ENCODE data around the gene PCNX3. TPM values are rescaled to one million over a fixed set of nuclear protein-coding genes. Genes with fewer than 3 reads are reported as not detected.

PCNX3 gene
- total RNA-seq, 1 experiment from 2014 or later = 50.4 TPM

DNA sequence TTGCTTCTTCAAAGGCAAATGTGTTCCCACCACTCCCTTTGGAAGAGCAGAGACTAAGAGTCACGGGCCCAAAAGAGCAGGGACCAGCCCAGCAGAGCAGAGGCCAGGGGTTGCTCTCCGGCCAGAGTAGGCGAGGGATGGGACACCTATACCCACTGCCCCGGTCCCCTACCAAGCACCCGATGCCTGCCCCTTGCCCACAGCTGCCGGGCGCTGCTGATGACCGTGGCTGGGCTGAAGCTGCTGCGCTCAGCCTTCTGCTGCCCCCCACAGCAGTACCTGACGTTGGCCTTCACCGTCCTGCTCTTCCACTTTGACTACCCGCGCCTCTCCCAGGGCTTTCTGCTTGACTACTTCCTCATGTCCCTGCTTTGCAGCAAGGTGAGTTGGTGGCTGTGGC lies 11.6 kb downstream of the PCNX3 start:
- DNase-seq (ENCODE audit: low read depth, low spot score) = no peak
- ChIA-PET RAD21 (ENCODE audit: low non-redundant PET in 1 of 2, low total read pairs in 2 of 2, uncharacterized antibody in 2 of 2, unreplicated experiment in 2 of 2) (no interaction called here), CTCF (no interaction called here), POLR2A (no interaction called here)
- Histone ChIP-seq H3K4me3 (replicated peaks in 1 of 2; ENCODE audit: low read depth in 1 of 2, low read length in 2 of 2) (no peak overlapping the region), H3K36me3 (ENCODE audit: control insufficient read depth in 1 of 2, insufficient read depth in 2 of 2, low read length in 2 of 2) (peaks cover 26 to 37% of the 10 kb centered on the region in 2 experiments; a peak in 3 of 4 replicates), H4K20me1 (ENCODE audit: insufficient read depth) (no peaks in the 10 kb centered on the region), H3K9ac (ENCODE audit: low read length) (no peak overlapping the region), H3K27me3 (ENCODE audit: insufficient read depth, low read length) (no peaks in the 10 kb centered on the region), H3K9me2 (ENCODE audit: insufficient read depth) (no peaks in the 10 kb centered on the region), H3K27ac (ENCODE audit: low read depth, low read length) (no peak overlapping the region), H3K4me1 (ENCODE audit: control insufficient read depth in 1 of 2, insufficient read depth in 2 of 2, low read length in 2 of 2) (no peaks in the 10 kb centered on the region), H3K9me3 (ENCODE audit: control insufficient read depth in 1 of 2, insufficient read depth in 1 of 2, low read depth in 1 of 2, low read length in 2 of 2) (no peaks in the 10 kb centered on the region), H2AFZ (ENCODE audit: low read depth, low read length, poor library complexity, severe bottlenecking) (no peak overlapping the region), H3K79me2 (ENCODE audit: insufficient read depth, low read length) (no peaks in the 10 kb centered on the region), H3K4me2 (ENCODE audit: low read length) (no peak overlapping the region)
- no peak for ATAC-seq
- intact Hi-C loops (cut with micrococcal nuclease) = no loop called here
- no TSS peak for BruUV-seq (replicated peaks)
- no peak for TF ChIP-seq POLR2AphosphoS5 (IDR thresholded peaks at IDR 0.05; ENCODE audit: low read depth, low read length)
- no peak for TF ChIP-seq ELF1 (IDR thresholded peaks at IDR 0.05; ENCODE audit: borderline replicate concordance, low read depth)
- TF ChIP-seq EGR1 (IDR thresholded peaks at IDR 0.05; ENCODE audit: low read depth) = no peak
- no peak for TF ChIP-seq ZNF274 (IDR thresholded peaks at IDR 0.05; ENCODE audit: low read depth, low read length)
- TF ChIP-seq TCF7L2 (IDR thresholded peaks at IDR 0.05; ENCODE audit: borderline replicate concordance, extremely low read depth, insufficient read depth, insufficient read length) = no peak
- no peak for TF ChIP-seq SP1 (IDR thresholded peaks at IDR 0.05; ENCODE audit: low read depth)
- no peak for TF ChIP-seq CEBPB (IDR thresholded peaks at IDR 0.05; ENCODE audit: low read depth)
- TF ChIP-seq, protein P1, sequence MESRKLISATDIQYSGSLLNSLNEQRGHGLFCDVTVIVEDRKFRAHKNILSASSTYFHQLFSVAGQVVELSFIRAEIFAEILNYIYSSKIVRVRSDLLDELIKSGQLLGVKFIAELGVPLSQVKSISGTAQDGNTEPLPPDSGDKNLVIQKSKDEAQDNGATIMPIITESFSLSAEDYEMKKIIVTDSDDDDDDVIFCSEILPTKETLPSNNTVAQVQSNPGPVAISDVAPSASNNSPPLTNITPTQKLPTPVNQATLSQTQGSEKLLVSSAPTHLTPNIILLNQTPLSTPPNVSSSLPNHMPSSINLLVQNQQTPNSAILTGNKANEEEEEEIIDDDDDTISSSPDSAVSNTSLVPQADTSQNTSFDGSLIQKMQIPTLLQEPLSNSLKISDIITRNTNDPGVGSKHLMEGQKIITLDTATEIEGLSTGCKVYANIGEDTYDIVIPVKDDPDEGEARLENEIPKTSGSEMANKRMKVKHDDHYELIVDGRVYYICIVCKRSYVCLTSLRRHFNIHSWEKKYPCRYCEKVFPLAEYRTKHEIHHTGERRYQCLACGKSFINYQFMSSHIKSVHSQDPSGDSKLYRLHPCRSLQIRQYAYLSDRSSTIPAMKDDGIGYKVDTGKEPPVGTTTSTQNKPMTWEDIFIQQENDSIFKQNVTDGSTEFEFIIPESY (IDR thresholded peaks at IDR 0.05; ENCODE audit: extremely low read depth, insufficient replicate concordance, low read length) = no peak
- TF ChIP-seq RAD21 (IDR thresholded peaks at IDR 0.05; ENCODE audit: low read depth) = no peak
- TF ChIP-seq, protein P2, sequence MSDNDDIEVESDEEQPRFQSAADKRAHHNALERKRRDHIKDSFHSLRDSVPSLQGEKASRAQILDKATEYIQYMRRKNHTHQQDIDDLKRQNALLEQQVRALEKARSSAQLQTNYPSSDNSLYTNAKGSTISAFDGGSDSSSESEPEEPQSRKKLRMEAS (IDR thresholded peaks at IDR 0.05) = no peak
- TF ChIP-seq FOSL1 (IDR thresholded peaks at IDR 0.05; ENCODE audit: low read depth) = no peak
- no peak for TF ChIP-seq CBX3 (IDR thresholded peaks at IDR 0.05; ENCODE audit: low read depth)
- no peak for TF ChIP-seq YY1 (IDR thresholded peaks at IDR 0.05; ENCODE audit: extremely low read depth, insufficient replicate concordance, low read depth, low read length)
- no peak for TF ChIP-seq ZFX (IDR thresholded peaks at IDR 0.05)
- no peak for TF ChIP-seq JUND (IDR thresholded peaks at IDR 0.05)
- no peak for TF ChIP-seq EZH2phosphoT487 (IDR thresholded peaks at IDR 0.05; ENCODE audit: borderline replicate concordance)
- TF ChIP-seq SIN3A (IDR thresholded peaks at IDR 0.05; ENCODE audit: low read depth) = no peak

Data from HCT116 (cell line).